CD1c-positive myeloid dendritic cell (primary cell): ENCODE data around the gene MUS81.
"Not testable (repeated sequence)": the region's sequence is repeated elsewhere in the genome, so short reads cannot be mapped to it uniquely, and the experiment has no call there.

Experiments used
- DNase-seq: peaks from one replicate; pipeline ENCODE4 v3.0.0-alpha.2; 2016; ENCODE audit errors: extremely low spot score

Gene MUS81

DNA sequence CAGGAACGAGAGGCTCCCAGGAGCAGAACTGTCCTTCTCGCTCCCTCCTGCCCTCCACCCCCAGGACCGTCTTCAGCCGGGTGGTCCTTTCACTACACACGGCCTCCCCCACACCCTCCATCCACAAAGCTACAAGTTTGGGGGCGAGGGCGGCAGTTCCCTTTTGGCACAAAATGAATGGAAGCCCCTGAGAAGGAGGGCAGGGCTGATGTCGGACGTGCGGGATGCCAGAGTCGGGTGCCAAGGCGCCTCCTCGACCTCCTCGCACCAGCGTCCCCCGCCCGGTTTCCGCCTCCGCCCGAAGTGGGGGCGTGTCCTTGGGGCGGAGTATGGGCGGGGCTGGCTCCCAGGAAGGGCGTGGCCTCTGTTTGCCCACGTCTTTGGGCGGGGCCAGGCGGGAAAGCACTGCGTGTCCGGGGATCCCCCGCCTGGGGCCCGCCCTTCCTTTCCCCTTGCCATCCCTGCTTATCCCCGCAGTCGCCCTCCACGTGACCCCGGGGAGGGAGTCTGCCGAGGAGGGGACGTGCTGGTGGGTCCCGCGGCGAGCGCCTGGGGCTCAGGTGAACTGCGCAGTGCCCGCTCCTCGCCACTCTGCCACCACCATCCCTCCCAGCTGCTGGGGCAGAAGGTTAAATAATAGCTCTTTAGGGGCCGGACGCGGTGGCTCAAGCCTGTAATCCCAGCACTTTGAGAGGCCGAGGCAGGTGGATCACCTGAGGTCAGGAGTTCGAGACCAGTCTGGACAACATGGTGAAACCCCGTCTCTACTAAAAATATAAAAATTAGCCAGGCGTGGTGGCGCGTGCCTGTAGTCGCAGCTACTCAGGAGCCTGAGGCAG, 13.3 kb downstream of the MUS81 start:
- DNase-seq, result peak; percentile 95

DNA sequence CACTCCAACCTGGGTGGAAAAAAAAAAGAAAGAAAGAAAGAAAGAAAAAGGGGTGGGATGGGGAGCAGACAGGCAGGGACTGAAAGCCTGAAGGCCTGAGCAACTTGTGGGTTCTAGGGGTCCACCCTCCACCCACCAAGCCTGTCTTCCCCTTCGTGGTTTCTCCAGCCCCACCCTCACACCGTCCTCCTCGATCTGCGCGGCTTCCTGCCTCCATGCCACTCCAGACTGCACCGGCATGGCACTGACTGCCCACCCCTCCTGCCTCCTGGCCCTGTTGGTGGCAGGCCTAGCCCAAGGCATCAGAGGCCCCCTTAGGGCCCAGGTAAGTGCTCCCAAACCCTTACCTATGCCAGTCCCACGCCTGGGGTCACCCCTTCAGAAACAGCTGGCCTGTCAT, 19.4 kb downstream of the MUS81 start, which contains the start of gene CTSW:
Gene CTSW (plus strand): TSS at position 221 of the 400 bp plus-strand sequence. CDS start 18 bp downstream, at position 239.
- DNase-seq, result peak; percentile 41

DNA sequence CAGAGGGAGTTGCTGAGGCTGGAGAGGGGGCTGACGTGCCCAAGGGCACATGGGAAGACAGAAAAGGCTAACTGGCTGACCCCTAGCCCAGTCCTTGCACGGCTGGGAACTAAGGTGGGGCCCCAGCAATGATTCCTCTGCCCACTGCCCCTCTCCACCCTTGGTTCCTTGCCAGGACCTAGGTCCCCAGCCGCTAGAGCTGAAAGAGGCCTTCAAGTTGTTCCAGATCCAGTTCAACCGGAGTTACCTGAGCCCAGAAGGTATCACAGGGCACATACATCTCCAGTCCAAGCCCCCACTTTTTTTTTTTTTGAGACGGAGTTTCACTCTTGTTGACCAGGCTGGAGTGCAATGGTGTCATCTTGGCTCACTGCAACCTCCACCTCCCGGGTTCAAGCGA, 19.8 kb downstream of the MUS81 start:
- no peak for DNase-seq

DNA sequence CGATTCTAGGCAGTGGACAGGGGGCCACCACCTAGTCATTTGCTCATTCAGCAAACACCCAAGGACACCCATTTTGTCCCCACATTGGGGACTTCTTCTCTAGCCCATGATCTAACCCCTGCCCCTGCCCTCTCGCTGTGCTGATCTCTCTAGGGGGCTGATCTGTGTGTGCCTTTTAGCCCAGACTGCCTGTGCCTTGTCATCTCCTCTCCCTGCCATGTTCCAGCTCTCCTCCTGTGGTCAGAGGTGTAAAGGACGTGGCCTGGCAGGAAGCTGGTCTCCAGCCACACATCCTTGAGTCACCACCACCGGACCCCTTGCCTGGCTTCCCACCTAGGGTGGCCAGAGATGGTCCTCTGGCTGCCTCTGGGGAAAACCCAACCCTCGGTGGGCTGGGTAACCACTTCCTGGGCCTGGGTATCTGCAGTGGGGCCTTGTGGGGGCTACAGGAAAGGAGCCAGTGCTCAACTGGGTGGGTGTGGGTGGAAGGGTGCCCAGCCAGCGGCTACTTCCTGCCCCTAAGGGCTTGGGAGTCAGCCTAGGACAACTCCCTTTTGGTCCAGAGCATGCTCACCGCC, 20.7 kb downstream of the MUS81 start:
- no peak for DNase-seq

DNA sequence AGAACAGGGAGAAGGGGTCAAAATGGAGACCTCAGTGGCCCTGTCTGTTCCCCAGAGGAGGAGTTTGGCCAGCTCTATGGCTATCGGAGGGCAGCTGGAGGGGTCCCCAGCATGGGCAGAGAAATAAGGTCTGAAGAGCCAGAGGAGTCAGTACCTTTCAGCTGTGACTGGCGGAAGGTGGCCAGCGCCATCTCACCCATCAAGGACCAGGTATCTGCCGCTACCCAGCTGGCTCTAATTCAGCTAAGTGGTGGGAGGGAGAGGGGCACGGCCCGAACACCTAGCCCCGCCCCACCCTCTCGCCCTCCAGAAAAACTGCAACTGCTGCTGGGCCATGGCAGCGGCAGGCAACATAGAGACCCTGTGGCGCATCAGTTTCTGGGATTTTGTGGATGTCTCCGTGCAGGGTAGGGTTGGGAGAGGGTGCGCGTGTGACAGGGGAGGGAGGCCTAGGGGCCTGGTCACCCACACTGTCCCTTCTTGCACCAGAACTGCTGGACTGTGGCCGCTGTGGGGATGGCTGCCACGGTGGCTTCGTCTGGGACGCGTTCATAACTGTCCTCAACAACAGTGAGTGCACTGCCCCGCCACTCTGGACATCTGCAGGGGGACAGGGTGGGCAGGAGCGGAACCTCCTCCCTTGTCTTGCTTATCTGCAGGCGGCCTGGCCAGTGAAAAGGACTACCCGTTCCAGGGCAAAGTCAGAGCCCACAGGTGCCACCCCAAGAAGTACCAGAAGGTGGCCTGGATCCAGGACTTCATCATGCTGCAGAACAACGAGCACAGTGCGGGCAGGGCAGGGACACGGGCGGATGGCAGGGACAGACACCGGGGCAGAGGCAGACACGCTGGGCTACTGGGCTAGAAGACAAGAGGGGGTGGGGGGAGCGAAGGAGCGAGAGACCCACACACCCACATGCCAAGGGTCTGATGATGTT, 22.2 kb downstream of the MUS81 start:
- no peak for DNase-seq

DNA sequence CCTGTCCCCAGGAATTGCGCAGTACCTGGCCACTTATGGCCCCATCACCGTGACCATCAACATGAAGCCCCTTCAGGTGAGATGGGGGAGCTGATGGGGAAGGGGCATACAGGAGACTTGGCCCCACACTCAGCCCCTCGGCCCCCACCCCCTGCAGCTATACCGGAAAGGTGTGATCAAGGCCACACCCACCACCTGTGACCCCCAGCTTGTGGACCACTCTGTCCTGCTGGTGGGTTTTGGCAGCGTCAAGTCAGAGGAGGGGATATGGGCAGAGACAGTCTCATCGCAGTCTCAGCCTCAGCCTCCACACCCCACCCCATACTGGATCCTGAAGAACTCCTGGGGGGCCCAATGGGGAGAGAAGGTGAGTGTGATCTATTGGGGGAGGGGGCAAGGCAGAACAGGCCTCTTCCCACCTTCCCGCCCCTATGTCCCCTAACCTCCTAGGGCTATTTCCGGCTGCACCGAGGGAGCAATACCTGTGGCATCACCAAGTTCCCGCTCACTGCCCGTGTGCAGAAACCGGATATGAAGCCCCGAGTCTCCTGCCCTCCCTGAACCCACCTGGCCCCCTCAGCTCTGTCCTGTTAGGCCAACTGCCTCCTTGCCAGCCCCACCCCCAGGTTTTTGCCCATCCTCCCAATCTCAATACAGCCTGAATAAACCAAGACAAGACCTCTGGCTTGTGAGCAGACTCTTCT, 23.0 kb downstream of the MUS81 start:
- DNase-seq, result no peak

DNA sequence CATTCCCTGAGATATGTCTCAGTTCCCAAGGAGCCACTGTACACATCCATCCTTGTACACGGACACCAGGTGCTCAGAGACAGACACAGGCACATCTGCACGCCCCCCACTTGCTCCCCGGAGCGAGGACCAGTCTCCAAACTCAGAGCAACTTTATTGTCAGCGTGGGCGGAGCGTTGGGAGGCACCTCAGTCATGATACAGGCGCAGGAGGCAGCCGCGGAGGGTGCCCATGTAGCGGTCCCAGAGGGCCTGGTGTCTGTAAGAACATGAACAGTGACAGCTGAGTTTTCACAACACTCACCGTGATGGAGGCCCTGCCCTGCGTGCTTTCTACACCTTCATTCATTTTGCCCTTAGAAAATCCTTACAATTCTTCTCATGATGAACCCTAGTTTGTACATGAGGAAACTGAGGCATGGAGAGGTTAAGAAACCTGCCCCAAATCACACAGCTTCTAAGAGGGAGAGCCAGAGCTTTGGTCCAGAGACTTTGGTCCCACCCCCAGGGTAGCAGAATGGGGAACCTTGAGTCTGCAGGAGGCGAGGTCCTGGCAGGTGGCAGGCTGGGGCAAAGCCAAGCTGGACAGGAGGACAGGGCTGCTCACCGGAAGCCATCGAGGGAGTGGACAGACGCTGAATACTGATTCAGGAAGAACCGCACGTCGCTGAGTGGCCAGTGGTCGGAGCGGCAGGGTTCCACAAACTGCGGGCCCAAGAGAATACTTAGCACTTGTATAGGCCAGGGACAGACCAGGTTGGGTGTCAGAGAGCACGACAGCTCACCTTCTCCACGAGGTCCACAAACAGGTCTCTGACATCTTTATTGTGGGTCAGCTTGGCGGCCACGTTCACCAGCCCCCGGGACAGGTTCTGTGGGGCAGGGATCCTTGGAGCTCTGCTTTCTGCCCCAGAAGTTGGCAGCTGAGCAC, 23.8 kb downstream of the MUS81 start:
- DNase-seq, result no peak

DNA sequence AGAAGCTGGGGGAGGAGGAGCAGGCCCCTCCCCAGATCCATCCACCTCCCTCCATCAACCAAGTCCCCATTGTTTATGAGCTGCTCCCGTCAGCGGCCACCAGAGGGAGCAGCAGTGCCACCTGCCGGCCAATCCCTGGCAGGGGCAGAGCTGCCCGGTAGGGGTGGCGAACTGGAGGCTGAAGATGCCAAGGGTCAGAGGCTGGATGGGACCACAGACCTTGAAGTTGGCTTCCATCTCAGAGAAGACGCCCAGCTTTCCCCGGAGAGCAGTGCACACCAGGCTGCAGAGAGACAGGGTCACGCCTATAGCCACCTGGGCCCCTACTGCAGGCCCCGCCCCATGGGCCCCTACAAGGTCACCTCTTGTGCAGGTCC, 24.5 kb downstream of the MUS81 start:
- DNase-seq, result peak; percentile 89

DNA sequence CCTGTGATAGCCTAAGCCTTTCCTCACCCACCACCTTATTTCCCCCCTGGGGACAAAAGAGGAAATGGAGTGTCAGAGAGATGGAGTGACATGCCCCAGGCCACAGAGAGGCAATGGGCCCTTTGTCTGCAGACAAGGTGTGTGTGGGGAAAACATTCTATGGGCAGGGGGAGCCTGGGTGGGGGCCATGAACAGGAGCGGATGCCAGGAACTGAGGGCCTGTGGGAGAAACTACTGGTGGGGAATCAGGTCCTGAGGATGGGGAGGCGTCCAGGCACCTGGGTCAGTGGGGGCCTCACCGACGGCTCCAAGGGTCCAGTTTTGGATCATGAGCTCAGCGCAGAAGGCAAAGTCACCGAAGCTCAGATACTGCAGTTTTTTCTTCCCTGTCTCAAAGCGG, 25.0 kb downstream of the MUS81 start:
- no peak for DNase-seq

DNA sequence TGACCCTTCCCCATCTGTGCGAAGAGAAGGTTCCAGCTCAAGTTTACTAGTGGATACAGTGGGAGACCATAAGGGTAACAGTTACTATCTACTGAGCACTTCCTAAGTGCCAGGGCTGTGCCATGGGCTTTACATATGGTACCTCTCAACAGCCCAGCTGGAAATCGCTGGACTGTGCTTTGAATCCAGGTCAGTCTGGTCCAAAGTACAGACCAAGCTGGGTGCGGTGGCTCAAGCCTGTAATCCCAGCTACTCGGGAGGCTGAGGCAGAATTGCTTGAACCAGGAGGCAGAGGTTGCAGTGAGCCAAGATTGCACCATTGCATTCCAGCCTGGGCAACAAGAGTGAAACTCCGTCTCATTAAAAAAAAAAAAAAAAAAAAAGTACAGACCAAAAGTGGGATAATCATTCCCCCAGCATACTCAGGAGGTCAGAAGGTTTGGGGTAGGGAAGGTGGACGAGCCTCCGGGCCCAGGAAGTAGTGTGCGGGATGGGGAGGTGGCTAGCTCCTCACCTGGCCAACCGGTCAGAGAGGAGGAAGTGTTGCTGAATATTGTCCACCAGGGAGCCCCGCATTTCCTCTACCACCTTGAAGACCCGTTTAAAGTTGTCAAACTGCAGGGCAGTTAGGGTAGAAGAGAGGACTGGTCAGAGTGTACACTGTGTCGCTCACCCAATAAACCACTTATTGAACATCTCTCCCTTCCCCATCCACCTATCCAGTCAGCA, 25.7 kb downstream of the MUS81 start:
- no peak for DNase-seq

DNA sequence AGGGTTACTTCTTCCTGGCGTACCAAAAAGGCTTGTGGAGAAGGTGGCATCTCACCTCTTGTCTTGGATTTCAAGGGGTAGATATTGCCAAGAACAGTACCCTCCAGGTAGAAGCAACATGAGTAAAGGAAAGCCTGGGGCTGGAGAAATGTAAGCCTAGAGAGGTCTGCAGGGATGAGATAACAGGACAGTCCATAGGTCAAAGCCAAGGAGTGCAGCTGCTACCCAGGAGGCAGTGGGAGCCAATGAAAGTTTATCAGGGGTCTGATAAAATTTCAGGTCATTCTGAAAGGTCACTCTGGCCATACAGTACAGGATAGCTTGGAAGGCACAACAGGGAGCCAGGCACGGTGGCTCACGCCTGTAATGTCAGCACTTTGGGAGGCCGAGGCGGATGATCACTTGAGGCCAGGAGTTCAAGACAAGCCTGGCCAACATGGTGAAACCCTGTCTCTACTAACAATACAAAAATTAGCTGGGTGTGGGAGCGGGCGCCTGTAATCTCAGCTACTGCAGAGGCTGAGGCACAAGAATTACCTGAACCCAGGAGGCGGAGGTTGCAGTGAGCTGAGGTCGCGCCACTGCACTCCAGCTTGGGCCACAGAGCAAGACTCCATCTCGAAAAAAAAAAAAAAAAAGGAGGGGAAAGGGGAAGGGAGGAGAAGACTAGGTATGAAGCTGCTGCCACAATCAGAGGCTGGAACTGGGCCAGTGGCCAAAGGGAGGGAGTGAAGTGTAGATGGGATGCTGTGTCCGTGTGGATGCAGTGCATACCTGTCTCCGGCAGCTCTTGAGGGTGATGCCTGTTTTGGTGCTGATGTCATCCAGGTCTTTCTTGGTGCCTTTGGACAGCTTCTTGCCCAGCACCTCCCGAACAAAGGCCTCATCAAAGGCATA, 26.8 kb downstream of the MUS81 start:
- no peak for DNase-seq

DNA sequence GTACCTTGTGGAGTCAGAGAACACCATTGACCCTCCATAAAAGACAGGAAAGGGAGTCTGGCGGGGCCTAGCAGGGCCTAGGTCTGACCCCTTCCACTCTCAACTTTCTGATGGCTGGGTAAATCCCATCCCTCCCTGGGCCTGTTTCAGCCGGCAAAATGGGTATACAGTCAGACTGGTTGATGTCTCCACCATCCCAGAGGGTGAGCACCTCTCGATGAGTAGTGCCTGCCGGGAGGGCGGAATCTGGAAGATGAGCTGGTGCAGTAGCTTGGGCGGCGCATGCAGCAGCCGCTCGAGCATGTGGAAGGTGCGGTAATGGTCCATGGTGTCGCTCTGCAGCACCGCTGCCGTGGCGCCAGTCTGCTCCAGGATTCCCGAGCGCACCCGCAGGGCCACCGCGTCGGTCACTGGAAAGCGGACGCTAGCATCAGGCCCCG, 27.5 kb downstream of the MUS81 start:
- DNase-seq, result no peak

DNA sequence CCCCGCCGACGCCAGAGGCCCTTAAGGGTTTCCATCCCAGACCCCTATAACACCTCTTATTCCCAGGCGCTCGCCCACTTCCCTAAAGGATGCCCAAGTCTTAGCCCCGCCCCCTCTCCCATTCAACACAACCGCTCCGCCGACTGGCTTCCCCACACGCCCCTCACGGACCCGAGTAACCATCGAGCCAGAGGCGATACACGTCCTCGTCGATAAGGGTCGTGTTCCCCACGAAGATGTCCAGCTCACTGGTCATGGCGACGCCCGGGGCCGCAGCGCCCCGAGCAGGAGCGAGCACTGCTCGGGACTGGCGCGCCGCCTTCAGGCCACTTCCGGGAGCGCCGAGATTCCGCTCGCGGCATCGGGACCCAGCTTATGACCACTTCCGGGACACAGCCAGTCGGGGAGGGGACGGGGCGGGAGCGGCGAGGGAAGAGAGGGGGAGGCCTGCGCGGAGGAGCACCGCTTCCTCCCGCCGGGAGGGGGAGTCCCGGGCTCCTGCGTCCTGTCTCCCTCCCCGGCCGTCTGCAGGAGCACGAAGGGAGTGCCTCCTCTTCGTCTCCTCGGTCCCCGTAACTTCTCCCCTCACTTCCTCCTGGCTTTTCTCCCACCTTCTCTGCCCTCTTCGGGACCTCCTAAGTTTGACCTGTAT, 28.1 kb downstream of the MUS81 start, which contains the start of gene FIBP:
Gene FIBP (minus strand): TSS at position 309 of the 652 bp plus-strand sequence. CDS start 53 bp downstream, at position 256.
- peak; percentile 98 for DNase-seq

DNA sequence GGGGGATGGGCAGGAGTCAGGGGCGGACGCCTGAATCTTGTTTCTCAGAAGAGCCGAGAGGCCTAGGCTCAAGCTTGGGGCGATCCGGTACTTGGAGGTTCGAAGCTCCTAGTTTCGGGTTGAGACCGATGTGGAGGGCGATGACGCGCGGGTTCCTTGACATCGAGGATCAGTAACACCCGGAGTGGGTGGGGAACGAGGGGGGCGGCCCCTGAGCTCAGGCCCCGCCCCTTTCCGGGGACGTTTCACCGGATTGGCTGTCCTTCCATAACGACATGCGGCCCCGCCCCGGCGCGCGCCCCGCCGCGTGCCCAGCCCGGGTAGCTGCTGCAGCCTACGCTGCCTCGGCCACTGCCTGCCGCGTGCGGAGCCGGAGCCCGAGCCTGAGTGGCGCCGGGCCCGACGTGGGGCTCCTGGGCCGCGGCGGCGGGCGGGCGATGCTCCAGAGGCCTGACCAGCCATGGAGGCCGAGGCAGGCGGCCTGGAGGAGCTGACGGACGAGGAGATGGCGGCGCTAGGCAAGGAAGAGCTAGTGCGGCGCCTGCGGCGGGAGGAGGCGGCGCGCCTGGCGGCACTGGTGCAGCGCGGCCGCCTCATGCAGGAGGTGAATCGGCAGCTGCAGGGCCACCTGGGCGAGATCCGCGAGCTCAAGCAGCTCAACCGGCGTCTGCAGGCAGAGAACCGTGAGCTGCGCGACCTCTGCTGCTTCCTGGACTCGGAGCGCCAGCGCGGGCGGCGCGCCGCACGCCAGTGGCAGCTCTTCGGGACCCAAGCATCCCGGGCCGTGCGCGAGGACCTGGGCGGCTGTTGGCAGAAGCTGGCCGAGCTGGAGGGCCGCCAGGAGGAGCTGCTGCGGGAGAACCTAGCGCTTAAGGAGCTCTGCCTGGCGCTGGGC, 30.3 kb downstream of the MUS81 start, which contains the start of gene CCDC85B:
Gene CCDC85B (plus strand): TSS at position 350 of the 895 bp plus-strand sequence. CDS start 111 bp downstream, at position 461.
- DNase-seq, result peak; percentile 99

DNA sequence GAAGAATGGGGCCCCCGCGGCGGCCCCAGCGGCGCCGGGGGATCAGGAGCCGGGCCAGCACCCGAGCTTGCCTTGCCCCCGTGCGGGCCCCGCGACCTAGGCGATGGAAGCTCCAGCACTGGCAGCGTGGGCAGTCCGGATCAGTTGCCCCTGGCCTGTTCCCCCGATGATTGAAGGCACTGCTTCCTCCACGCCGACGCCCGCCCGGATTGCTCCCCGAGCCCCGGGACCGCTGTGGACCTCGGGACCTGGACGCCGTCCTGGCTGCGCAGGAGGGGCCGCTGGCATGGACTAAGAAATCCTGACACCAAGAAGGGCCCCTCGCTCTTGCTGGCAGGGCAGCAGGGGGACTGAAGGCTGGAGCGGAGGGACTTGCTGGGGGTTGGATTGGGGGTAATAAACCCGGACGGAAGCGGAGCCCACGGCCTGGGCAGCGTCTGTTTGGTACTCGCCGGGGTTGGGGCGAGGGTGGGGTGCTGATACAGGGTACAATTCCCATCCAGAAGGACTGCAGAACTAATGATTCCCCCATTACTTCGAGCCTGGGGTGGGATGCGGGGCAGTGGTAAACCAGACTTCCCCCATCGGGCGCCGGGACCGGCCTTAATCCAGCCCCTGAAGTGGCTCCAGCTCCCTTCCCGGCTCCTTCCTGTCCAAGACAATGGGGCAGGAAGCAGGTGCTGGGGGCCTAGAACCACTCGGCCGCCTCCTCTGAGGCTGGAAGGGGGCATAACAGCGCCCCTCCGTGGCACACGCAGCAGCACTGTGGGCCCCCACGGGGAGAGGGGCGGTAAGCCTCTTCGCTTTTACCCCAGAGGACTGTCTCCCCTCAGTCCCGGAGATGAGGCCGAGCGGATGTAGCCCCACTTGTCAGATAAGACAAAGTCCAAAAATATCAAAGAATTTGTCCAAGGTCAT, 31.2 kb downstream of the MUS81 start:
- DNase-seq, result peak; percentile 33

DNA sequence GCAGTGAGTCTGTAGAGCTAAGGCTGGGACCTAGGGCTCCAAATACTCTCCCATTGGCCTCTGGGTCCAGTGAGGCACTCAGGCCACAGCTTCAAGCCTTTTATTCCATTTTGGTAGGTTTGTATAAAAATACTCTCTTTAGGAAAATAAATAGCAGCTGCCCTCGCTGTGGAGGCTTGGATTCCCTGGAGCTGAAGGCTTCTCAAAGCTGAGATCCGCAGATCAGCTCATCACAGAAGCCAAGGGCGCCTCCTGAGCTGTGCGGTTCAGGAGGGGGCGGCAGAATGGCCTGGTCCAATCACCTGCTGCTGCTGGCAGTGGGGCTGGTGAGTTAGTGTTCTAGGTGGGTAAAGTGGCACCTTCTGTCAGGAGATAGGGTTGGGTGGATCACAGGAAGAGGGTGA, 31.9 kb downstream of the MUS81 start:
- DNase-seq, result not testable (repeated sequence)
